GM19397 (cell line): ENCODE measurements around the gene FBXW12.

Experiments
- ATAC-seq: cut with Tn5 transposase; IDR thresholded peaks from one replicate; pipeline ENCODE4 v1.9.1; 2021; ENCODE audit warnings: mild to moderate bottlenecking, moderate library complexity; ENCODE audit not compliant: unreplicated experiment

FBXW12 gene

GRCh38 chr3:48406443-48407431 lies 34.7 kb downstream of the FBXW12 start:
- ATAC-seq: no peak

GRCh38 chr3:48407542-48408099 lies 35.6 kb downstream of the FBXW12 start:
- no peak for ATAC-seq

GRCh38 chr3:48408823-48409281 lies 36.8 kb downstream of the FBXW12 start:
- no peak for ATAC-seq

DNA sequence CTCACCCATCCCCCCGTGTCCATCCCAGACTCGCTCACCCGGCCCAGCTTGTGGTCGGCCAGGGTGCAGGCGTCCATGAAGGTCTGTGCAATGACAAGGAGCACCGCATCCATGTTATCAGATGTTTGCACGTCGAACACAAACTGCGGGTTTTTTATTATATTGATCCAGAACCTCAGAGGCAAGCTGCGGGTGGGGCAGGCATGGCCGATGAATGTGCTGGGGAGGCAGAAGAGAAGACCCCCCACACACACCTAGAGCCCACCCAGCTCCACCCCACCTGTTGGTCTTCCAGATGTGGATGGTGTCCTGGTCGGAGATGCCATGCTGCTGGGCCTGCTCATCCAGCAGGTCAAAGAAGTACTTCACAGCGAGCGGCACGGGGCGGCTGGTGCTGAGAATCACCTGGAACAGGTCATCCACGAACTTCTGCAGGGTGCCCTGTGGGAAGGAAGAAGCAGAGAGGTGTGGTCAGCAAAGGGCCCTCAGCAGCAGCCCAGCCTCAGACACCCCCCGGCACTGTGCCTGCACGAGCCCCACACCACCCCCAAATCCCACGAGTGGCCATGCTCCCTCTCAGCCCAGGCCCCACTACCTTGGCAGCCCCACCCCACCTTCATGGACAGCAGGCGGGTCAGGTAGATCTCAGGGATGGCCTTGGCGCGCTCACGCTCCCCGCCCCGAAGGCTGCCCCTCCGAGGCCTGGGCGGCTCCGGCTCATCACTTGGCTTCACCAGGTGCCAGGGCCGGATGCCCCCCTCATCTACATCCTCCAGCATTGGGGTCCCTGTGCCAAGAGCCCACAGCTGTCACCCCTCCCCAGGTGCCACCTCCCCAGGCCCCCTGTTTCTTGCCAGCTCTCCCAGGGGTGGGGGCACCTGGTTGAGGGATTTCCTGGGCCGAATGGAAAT lies 37.5 kb downstream of the FBXW12 start:
- ATAC-seq: no peak

DNA sequence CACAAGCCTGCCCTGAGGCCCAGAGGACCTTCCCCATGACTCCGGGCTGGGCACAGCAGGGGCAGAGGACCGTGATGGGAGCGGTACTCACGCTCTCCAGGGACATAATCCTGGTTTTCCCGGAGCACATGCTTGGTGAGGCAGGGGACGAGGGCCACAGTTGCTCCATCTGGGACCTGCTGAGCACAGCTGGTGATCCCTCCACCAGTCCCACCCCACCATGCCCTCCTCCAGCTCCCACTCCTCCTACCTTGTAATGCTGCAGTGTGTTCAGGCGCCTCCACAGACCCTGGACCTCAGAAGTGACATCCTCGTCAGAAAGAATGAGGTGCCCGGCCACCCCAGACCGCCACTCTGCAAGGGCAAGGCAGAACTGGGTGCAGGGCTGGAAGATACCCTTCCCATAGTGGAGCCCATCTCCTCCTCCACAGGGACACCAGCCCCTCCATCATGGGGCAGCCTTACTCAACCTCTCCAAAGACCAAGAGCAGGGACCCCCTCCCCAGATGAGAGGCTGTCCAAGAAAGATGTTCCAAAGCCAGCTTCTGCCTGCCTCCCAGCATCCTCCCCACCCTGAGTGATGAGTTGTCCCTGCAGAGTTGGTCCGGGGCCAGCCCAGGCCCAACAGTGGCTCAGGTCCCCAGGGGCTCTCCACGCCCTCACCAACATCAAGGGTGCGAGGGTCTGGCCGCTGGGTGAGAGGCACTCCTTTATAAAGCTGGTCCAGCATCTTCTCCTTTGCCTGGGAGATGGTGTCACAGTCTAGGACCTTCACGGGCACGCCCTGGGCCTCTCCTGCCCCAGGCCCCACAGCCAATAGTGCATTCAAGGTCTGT lies 38.4 kb downstream of the FBXW12 start:
- no peak for ATAC-seq

- ATAC-seq: no peak
Observed at GRCh38 chr3:48411041-48411588, 39.1 kb downstream of the FBXW12 start.

DNA sequence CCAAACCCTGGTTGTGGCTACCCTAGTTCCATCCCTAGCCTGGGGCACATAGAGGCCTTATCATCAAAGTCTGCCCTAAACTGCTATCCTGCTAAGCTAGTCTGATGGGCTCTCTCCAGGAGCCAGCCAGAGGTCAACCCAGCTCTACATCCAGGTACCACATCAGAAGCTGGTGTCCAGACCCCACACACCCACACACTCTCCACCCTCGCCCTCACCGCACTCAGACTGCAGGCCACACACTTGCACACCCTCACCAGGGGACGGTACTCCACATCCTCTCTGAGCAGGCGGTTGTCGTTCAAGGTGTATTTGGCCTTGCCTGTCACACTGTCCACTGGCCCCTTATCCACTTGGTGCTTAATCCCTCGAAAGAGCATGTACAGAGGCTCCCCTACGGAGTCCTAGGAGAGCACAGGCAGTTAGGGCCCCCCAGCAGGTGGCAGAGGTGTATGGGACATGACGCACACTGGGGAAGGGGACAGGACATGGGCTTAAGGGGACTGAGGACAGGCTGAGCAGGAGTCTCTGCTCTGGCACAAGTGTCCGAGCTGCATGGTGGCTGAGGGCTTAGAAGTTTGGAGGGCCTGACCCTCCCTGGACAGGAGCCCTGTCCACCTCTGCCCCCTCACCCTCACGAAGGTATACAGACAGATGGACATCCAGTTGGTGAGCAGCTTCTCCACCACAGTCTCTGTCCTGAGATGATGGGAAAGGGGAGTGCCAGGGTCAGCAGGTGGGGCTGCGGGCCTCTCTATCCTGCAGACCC lies 39.8 kb downstream of the FBXW12 start:
- ATAC-seq: no peak

GRCh38 chr3:48412375-48413001 lies 40.5 kb downstream of the FBXW12 start:
- no peak for ATAC-seq

GRCh38 chr3:48413086-48413485 lies 41.1 kb downstream of the FBXW12 start:
- ATAC-seq: no peak

DNA sequence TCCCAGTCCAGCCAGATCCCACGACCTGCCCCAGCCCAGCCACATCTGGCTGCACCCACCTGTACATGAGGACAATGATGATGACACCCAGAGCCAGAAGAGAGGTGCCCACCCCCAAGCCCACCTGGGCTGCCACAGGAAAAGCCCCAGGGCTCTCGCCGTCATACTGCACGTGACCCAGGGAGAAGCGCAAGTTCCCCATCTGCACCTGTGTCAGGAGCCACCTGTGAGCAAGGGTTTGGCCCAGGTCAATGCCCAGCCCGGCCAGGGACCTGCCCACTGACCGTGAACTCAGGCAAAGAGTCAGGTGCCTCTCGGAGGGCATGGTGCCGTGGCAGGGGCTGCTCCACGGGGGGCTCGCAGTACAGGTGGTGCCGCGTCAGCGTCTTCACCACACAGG lies 41.6 kb downstream of the FBXW12 start:
- no peak for ATAC-seq

DNA sequence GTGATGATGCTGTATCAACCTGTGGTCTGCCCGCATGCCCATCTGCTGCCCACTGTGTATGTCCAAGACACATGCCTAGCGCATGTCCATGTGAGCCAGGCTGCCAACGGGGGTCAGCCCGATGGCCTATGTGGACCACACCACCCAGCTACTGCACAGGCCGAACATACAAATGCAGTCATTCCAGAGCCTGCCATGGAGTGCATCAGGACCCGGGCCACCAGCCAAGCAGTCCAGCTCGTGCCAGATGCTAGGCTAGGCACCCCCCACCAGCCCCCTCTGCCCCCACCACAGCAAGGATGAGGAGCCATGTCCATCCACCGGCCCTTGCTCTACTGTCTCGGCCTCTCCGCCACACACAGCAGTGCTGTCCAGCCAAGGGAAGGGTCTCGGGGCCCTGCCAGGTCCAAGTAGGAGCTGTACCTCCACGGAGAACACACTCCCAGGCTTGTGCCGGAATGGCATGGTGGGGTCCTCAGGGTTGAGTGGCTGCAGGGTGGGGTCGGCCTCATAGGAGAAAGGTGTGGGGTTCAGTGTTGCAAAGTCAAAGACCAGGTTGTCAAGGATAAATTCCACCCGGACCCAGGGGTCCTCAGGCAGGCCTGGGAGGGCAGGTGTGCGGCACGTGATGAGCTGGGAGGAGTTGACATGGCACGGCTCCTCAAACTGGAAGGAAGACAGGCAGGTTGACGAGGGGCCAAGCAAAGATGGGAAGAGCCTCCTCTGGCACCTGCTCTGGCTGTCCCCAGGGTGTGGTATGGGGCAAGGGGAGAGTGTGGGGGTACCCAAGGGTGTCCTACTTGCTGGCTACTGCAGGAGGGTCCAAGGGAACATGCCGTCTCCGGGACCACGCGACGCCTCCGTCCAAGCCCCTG lies 42.6 kb downstream of the FBXW12 start:
- ATAC-seq: no peak

DNA sequence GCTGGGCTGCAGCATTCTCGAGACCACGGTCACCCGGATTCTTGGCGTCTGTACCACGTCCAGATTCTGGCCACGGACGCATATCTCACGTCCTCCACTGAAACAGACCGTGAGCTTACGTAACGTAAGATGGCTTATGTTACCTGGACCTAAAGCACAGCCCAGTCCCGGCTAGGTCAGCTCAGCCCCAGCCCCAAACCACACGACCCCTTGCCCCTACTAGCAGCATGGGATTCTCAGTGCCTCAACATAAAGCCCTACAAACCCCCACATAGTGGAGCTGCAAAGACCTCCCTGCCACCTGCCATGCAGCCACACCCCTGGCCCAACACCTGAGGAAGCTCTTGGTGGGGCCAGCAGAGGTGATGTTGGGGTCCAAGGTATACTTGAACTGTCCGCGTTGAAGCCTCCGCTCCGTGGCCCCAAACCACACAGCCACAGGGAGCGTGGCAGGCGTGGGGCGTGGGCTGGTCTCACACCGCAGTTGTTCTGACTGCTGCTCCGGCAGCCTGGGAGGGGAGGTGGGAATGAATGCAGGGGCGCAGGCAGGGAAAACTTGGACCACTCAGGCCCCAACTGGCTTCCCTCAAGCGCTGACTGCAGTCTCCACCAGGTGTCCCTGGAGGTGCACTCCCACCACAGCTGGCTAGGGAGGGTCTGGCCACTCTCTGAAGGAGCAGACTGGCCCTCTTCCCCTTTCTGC lies 43.4 kb downstream of the FBXW12 start:
- no peak for ATAC-seq

DNA sequence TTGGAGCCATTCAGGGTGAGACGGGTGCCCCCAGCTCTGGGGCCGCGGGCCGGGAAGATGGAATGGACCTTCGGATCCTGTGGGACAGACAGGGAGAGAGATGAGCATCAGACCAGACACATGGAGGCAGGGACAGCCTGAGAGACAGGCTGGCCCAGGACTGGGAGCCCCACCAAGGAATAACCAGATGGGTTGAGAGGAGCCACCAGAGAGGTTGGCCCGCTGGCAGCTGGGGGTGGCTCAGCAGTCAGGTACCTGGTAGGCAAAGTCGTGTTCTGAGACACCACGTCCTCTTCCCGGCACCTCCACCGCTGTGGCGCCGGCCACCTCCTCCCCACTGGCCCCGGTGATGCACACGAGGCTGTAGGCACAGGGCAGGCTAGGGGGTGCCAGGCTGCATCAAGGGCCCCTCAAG lies 44.1 kb downstream of the FBXW12 start:
- no peak for ATAC-seq

DNA sequence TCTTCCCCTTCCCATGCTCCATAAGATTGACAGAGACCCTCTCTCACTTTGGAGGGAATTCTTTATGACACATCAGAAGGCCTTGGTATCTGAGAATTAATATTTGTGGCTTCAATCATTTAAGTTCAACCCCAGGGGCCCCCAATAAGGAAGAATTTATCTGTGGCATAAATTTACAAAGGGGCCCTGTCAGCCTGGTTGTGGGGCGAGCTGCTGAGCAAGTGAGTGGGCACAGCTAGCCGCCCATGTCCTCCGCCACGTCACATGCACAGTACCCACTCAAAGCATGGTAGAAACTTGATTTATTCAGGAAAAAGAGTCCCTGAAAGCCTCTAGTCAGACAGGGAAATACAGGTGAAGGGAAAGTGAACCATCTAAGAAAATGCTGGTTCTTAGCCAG lies 44.5 kb downstream of the FBXW12 start:
- ATAC-seq: no peak

DNA sequence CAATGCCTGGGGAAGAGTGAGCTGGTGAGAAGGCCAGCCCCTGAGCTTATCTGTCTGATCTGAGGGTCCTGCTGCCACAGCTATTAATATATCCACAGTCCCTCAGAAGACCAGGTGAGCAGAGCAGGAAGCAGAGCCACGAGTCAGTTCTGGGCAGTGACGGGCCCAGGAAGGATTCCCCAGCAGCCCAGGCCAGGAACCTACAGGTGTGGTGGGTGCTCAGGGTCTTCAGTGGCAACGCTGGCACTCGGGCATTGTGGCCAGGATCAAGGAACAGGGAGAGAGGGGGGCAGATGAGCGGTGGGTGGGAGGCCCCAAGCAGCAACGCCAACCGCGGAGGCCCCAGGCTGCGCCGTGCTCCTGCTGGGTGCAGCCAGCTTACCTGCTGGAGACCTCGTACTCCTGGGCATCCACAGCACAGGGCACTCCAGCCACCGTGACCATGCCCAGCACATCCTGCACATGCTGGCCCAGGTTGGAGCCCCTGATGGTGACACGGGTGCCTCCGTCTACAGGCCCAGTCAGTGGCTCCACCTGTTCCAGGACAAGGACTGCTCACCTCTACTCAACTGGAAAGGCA lies 45.6 kb downstream of the FBXW12 start:
- ATAC-seq: no peak

DNA sequence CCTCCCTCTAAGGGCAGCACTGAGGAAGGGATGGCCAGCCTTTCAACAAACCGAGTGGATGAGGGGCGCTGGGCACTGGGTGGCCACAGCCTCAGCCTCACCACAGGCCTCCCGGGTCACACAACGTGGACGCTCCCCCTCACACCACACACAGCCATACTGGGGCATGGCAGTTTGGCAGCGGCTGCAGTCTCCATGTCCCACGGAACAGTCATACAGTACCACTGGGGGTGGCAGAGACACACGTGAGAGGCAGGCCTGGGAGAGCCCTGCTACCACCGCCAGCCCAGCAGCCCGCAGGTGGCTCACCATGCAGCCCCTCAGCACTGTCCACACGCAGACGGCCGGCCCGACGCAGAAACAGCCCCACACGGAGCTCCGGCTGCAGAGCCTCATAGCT lies 46.1 kb downstream of the FBXW12 start:
- ATAC-seq: no peak

GRCh38 chr3:48418651-48419050 lies 46.6 kb downstream of the FBXW12 start:
- ATAC-seq: no peak
